ENCODE data around the gene CR1L. TPM values are rescaled to one million over a fixed set of nuclear protein-coding genes. Genes with fewer than 3 reads are reported as not detected.
"Not testable (repeated sequence)": the region's sequence is repeated elsewhere in the genome, so short reads cannot be mapped to it uniquely, and the experiment has no call there.

CR1L gene
- total RNA-seq, 4 donors from 2014 or later: not detected

GRCh38 chr1:207763091-207763490 lies 118.2 kb downstream of the CR1L start:
- no peak for TF ChIP-seq CTCF (IDR thresholded peaks at IDR 0.05)
- no peak for ATAC-seq (ENCODE audit: low FRiP score)
- no peak for DNase-seq (ENCODE audit: low spot score)

- DNase-seq (ENCODE audit: low spot score): no peak
- ATAC-seq (ENCODE audit: low FRiP score): no peak
- TF ChIP-seq CTCF (IDR thresholded peaks at IDR 0.05): no peak
Observed at GRCh38 chr1:207763972-207764371, 119.0 kb downstream of the CR1L start.

- DNase-seq (ENCODE audit: low spot score) (no peak), ATAC-seq (ENCODE audit: low FRiP score) (no peak)
- TF ChIP-seq CTCF (IDR thresholded peaks at IDR 0.05): no peak
Observed at GRCh38 chr1:207766569-207766968, 121.6 kb downstream of the CR1L start.

GRCh38 chr1:207770514-207770913 lies 125.6 kb downstream of the CR1L start:
- ATAC-seq (ENCODE audit: low FRiP score); DNase-seq (ENCODE audit: low spot score): not testable (repeated sequence)

Small RNAs within 50 kb of the gene (small RNA-seq; reads per million reads assigned to genes)
- gene RNA5SP534: not detected

Other genes starting within 250 kb of the CR1L start
- under 1 TPM in 2 of 4 donors, not detected in 2; 0.12 to 0.46 TPM for gene CR2, start 190.8 kb upstream of the CR1L start, total RNA-seq
- gene CR1, start 149.0 kb upstream of the CR1L start, total RNA-seq: 10 to 100 TPM in 3 of 4 donors, 1 to 10 TPM in 1; 9.1 to 29.2 (median 21.8) TPM
- 100 to 1,000 TPM; 153 to 197 (median 174) TPM for gene CD46, start 106.9 kb downstream of the CR1L start, total RNA-seq

All from omental fat pad (tissue), 4 donors.